IPS DF 4.7 (cell line): ENCODE measurements around the gene C16orf74.

Experiments used
- DNase-seq: peaks from one replicate; pipeline ENCODE4 v3.0.0-alpha.2; 2013; ENCODE audit warnings: low spot score; ENCODE audit errors: extremely low read depth

Gene C16orf74

GRCh38 chr16:85657996-85658395, 92.9 kb downstream of the C16orf74 start:
- no peak for DNase-seq
